HG02763 (cell line): ENCODE measurements around the gene TMPRSS6.
"Not testable (repeated sequence)": the region's sequence is repeated elsewhere in the genome, so short reads cannot be mapped to it uniquely, and the experiment has no call there.

Experiments
- ATAC-seq: cut with Tn5 transposase; IDR thresholded peaks from one replicate; pipeline ENCODE4 v1.9.1; 2021; ENCODE audit warnings: mild to moderate bottlenecking, moderate library complexity; ENCODE audit not compliant: unreplicated experiment

The TMPRSS6 gene

DNA sequence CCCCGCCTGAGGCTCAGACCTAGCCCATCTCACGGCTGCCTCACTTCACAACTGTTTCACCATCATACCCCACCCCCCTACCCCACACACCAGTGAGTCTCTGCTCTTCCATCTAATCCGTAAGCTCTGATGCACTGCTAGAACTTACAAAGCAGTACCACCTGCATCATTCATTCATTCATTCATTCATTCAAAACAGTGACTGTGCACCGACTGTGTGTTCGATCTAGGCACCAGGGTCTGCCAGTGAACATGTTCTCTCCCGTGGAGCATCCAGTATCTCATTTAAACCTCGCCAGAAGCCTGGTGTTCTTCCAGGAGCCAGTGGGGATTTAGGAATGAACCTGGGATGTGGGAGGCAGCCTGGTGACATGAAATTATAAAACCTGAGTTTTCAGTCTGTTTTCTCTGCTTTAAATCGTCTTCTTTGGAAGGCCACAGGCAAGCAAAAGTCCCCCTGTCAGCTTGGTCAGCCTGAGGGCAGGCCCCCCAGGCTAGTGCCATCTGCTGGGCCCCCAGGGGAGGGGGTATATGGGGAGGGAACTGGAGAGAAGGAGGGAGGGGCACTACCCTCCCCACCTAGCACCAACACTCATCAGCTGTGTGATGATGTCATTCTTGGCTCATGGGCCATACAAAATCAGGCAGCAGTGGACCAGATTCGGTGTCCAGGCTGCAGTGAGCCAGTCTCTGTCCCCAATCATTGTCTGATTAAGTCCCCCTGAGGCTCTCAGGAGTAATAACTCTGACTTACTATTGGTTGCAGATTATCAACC lies 18.4 kb downstream of the TMPRSS6 start:
- ATAC-seq: no peak

DNA sequence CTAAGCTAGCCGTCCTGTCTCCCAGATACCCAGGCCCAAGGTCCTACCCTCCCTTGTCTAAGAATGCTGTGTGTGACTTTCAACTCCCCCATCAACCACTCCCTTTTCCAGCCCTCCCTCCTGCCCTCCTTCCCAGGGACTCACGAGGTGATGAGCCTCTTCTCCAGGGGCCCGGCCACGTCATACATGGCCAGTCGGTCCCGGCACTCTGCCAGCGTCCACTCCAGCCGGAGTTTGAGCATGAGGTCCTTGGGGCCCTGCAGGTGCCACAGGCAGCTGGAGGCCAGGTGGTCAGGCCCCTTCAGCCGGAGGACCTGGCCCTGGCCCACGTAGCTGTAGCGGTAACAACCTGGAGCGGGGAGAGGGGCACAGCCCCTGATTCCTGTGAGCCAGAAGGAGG lies 20.1 kb downstream of the TMPRSS6 start:
- no peak for ATAC-seq

DNA sequence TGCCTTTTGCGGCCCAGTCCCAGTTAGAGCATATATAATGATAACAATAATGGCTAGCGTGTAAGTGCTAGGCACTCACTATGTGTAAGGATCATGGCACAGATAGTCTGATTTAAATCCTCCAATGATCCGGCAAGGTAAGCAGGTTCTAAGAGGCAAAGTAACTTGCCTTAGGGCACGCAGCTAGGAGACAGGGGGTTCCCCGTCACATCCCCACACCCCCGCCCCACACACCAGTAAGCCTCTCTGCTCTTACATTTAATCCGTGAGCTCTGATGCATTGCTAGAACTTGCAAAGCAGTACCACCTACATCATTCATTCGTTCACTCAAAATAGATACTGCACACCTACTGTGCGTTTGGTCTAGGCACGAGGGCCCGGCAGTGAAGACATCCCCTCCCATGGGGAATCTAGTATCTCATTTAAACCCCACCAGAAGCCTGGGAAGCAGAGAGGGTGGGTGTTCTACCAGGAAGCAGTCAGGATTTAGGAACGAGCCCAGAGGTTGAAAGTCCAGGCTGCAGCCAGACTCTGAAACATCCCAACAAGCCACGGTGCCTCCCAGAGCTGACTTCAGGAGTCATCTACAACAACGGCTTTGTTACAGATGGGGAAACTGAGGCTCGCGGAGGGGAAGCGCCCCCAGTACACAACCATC lies 20.6 kb downstream of the TMPRSS6 start:
- no peak for ATAC-seq

DNA sequence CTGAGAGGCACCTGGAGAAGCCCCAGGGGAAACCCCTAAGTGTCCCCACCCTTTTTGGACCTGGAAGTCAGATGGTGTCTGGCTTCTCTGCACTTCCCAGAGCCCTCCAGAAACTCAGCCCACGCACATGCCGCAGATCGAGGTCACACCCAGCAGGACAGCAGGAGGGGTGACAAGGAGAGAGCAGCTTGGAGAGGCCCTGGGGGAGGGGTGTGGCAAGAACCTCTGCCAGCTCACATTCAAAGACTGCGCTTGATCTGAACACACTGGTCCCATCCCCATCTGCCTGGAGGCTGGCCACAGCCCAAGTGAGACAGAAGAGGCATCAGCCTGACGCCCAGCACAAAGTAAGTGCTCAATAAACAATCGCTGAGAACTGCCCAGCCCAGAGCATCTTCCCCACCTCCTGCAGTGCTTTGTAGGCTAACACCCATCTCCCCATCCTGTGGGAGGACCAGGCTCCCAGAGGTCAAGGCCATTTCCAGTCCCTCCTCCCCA lies 21.4 kb downstream of the TMPRSS6 start:
- no peak for ATAC-seq

DNA sequence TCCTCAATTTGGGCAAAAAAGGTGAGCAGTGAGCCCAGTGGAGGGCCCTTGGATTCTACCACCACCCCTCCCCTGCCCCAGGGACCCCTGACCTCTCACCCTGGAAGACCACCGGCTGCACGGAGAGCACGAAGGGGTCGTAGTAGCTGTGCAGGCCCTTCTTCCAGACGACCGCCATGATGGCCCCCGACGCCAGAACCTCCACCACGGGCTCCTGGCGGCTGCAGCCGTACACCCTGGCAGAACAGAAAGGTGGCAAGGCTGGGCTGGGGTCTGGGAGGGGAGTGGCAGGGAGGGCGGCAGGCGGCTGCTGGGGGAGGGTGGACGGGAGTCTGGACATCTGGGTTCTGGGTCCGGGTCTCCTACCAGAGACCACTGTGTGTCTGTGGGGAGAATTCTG lies 23.3 kb downstream of the TMPRSS6 start:
- no peak for ATAC-seq

DNA sequence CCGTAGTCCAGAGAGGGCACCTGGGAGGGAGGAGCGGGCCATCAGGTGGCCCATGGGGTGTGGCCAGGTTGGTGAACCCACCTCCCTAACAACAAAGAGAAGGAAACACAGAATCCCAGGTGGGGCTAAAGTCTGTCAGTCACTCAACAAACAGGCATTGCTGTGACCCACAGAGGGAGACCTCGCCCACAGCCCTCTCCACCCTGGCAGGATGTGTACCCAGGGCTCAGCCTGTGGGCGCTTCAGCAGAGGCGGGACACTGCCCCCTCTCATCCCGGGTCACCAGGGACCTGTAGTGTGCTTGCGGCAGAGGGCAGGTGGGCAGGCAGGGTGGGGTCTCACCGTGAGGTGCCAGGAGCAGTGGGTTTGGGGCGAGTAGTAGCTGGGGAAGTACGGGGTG lies 25.1 kb downstream of the TMPRSS6 start:
- ATAC-seq: no peak

DNA sequence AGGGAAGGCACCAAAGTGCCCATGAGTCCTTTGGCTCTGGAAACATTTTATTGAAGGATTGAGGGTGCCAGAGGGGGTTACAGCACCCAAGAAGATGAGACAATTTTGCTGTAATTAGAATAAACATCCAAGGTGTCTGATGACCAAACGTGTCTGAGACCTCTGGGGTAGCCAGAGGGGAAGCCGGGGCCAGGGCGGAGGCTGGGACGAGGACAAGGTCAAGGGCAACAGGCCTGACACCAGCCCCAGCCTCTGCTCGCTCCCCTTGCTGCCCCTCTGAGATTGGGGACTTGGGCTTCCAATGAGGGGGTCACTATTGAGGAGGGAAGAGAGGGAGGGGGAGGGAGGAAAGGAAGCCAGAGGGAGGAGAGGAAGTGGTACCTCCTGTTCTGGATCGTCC lies 25.6 kb downstream of the TMPRSS6 start:
- ATAC-seq: no peak

DNA sequence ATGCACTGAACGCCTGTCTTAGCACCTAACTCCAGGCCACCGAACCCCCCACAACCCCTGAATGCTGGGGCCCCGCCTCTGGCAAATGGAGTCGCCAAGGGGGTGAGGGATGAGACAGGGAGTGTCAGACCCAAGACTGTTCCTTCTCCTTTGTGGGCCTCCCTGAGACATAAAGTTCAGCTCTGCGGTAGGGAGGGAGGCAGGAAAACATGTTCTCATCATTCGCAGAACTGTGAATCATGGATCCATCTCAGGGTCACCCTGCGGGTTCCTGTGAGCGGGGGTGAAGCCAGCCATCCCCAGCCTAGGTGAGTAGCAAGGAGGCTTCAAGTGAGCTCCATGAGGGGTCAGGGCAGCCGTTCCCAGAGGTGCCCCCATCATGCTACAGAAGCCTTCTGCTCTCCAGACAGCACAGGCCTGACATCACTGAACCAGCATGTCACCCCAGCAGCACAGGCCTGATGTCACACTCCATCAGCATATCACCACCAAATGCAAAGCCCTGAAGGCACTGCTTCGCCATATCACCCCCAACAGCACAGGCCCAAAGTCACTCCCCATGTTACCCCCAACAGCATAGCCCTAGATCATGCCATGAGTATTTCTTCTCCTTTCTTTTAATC lies 27.2 kb downstream of the TMPRSS6 start:
- ATAC-seq: no peak

DNA sequence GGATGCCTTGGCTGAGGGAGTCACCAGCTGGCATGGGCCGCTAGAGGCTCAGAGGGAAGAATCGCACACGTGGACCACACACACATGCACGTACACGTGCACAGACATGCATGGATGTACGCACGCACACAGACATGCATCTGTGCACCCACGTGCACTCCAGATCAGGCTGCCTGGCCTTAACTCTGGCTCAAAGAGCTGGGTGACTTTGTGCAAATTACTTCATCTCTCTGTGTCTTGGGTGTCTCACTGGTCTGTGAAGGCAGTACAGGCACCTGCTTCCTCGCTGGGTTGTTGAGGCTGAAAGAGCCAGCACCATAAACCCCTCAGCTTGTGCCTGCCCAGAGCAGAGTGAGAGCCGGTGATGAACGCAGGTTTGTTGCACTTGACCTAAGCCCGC lies 28.7 kb downstream of the TMPRSS6 start:
- no peak for ATAC-seq

DNA sequence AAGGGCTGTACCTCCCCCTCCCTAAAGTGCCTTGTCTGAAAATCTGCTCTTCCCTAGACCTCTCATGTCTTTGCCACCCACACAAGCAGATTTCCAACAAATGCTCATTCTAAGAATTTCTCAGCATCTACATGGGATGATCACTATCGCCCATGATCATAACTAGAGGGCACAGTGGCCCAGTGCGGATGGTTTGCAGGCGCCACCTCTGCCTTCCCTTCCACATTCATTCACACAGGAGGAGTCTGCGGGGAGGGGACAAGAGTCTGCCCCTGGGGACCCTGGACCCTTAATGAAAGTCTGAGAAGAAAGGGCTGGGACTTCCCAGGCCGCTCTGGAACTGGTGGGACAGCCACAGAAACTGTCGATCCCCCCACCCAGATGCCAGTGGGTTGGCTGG lies 29.1 kb downstream of the TMPRSS6 start:
- ATAC-seq: no peak

DNA sequence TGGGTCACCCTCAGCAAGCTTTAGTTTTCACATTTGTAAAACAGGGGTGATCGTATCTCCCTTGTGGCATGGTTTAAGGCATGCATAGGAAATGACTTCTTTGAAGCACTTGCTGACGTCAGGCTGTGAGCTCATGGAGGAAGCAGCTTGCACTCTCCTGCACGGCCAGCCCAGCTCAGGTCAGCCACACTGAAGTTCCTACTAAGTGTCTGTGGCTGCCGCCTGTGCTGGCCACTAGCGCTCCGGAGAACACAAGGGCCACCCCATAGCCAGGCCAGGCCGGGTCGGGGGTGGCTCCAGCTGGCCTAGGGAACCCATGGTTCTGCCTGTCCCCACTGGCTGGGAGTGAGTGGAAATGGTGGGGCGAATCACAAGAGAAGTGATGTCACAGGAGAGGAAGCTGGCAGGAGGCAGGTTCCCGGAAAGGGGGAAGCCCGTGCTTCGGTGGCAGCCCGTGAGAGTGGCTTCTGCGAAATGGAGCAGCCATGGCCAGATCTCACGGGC lies 29.8 kb downstream of the TMPRSS6 start:
- ATAC-seq: no peak

DNA sequence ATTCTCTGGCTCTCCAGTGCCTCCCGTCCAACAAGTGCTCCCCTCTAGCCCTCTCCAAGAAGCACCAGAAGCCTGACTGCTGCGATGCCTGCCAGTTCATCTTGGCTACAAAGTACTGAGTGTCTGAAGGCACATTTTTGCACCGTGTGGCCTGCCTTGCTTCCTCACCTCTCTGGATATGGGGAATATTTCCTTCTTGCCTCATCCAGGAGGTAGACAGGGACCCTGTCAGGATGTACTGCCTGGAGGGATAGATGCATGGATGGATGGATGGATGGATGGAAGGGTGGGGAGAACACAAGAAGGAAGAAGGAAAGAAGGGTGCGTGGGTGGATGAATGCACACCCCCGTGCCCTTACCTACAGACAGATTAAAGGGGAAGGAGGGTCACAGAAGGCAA lies 30.4 kb downstream of the TMPRSS6 start:
- ATAC-seq: no peak

DNA sequence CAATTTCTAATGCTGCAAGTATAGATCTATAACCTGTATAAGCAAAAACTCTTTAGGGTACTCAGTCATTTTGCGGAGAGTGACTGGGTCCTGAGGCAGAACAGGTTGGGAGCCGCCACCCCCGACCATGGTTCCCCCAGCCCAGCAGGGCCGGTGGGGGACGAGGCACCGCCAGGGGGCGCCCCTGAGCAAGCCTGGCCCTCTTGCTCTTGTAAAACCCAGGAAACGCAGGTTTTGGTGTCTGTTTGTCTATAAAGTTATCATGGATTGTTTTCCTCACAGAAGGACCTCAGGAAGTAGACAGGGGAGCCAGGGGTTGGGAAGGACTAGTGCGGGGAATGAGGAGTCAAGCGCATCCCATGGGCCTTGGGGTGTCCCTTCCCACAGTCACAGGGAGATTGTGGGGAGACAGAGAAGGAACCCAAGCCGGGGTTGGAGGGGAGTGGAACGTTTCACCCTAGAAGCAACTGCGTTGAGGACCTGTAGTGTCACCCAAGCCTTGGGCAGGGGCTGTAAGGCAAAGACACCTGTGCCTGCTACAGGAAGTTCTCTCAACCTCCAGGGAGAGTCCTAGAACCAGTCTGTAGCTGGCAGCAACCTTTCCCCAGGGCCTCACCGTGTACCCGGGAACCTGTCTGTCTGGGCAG lies 31.6 kb downstream of the TMPRSS6 start:
- no peak for ATAC-seq

DNA sequence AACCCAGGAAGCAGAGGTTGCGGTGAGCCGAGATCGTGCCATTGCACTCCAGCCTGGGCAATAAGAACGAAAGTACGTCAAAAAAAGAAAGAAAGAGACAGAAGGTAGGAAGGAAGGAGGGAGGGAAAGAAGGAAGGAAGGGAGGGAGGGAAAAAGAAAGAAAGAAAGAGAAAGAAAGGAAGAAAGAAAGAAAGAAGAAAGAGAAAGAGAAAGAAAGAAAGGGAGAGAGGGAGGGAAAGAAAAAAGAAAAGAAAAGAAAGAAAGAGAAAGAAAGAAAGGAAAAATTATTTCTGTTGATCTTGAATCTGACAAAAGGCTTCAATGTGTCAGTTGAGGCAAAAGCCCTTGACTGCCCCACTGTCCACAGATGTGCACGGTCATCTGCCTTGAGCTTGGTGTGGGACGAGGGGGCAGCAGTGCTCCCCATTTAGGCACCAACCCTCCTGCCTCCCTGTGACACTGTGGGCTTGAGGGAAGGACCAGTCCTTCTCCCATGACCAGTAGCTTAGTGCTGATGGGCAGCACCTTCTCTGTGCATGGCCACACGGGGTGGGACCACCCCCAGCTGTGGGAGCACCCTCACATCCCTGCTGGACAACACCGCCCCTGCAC lies 33.6 kb downstream of the TMPRSS6 start:
- no peak for ATAC-seq

DNA sequence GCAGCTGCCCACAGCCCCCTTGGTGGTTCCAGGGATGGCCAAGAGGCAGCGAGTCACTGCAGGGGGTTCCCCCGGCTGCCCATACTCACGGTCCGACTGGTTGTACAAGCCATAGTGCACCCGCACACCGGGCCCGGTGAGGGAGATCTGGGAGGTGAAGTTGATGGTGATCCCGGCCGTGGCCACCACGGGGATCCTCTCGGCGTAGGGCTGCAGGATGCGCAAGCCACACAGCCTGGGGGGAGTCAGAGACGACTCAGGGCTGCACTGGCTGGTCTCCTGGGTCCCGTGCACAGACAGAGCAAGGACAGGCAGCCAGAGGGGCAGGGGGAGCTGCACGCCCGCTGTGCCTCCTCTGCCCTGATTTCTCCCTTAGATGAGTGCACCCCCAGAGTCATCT lies 34.5 kb downstream of the TMPRSS6 start:
- ATAC-seq: no peak

DNA sequence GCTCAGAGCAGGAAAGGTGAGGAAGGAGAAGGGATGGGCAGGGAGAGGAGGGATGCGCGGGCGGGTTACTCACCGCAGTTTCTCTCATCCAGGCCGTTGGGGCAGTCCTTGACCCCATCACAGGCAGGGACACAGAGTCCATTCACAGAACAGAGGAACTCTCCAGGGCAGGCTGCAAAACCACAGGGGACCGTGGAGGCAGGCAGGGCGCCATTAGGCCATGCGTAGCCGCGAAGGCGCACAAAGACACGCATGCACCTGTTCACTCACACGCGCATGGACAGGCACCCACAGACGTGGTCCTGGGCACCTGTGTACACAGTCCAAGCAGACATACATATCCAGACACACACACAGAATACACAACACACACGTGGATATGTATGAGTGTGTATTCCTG lies 35.0 kb downstream of the TMPRSS6 start:
- ATAC-seq: no peak

DNA sequence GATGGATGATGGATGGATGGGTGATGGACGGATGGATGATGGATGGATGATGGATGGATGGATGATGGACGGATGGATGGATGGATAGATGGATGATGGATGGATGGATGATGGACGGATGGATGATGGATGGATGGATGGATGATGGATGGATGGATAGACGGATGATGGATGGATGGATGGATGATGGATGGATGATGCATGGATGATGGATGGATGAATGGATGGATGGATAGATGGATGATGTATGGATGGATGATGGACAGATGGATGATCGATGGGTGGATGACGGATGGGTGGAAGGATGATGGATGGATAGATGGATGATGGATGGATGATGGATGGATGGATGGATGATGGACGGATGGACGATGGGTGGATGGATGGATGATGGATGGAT lies 36.8 kb downstream of the TMPRSS6 start:
- ATAC-seq: no peak

DNA sequence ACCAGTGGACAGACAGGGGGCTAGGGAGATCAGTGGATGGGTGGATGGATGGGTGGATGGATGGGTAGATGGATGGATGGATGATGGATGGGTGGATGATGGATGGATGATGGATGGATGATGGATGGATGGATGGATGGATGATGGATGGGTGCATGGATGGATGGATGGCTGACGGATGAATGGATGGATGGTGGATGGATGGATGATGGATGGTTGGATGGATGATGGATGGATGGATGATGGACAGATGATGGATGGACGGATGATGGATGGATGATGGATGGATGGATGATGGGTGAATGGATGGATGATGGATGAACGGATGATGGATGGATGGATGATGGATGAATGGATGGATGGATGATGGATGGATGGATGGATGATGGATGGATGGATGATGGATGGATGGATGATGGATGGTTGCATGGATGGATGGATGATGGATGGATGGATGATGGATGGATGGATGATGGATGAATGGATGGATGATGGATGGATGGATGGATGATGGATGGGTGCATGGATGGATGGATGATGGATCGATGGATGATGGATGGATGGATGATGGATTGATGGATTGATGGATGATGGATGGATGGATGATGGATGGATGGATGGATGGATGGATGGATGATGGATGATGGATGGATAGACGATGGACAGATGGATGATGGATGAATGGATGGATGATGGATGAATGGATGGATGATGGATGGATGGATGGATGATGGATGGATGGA lies 37.5 kb downstream of the TMPRSS6 start:
- ATAC-seq: not testable (repeated sequence)

DNA sequence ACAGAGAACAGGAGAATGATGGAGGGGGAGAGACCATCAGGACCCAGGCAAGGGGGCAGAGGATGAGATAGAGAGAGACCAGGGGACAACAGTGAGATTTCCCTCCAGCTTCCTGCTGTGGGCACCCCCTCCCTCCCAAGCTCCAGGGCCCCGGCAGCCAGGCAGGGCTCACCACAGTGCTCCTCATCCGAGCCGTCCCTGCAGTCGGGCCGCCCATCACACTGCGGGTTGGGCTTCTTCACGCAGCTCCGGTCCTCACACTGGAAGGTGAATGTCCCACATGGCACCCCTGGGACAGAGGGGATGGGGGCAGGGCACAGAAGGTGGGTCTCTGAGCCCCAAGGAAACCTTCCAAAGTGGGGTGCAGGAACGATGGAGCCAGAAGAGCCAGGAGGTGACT lies 38.8 kb downstream of the TMPRSS6 start:
- no peak for ATAC-seq

DNA sequence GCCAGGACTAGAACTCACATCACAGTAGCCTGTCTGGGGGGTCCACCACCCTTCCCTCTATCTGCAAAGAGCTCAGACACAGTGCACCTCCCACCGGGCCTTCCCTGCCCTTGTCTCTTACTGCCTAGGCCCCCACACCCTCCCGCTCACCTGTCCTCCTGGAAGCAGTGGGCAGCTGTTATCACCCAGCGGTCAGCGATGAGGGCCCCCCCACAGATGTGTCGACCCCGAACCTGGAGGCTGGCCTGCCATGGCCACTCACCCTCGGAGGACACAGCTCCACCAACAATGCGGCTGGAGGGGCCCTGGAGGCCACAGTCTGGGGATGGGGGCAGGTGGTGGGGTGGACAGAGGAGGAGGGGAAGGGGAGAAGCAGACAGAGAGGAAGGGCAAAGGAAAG lies 39.2 kb downstream of the TMPRSS6 start:
- ATAC-seq: no peak
